Neuronal stem cell (in vitro differentiated cells): ENCODE results near the gene NAA38.

ENCODE experiments used
- DNase-seq: peaks from one replicate; pipeline ENCODE4 v3.0.0-alpha.2; 2013; ENCODE audit warnings: low spot score
- H2AFZ ChIP-seq: one replicate; pipeline ENCODE4 v1.6.1; 2013; ENCODE audit warnings: mild to moderate bottlenecking, low read length, inconsistent platforms
- H2AK5ac ChIP-seq: 2 replicates; pipeline ENCODE4 v1.6.1; 2013; ENCODE audit warnings: low read depth, mild to moderate bottlenecking, inconsistent platforms, low read length, moderate library complexity, mixed read lengths
- H2BK120ac ChIP-seq: 2 replicates; pipeline ENCODE4 v1.6.1; 2013; ENCODE audit warnings: low read depth, mild to moderate bottlenecking, inconsistent platforms, low read length, moderate library complexity, mixed read lengths
- H2BK12ac ChIP-seq: one replicate; pipeline ENCODE4 v1.6.1; 2013; ENCODE audit warnings: low read length, inconsistent platforms
- H2BK15ac ChIP-seq: 2 replicates; pipeline ENCODE4 v1.6.1; 2013; ENCODE audit warnings: mild to moderate bottlenecking, low read length, inconsistent platforms, mixed read lengths
- H2BK5ac ChIP-seq: one replicate; pipeline ENCODE4 v1.6.1; 2013; ENCODE audit warnings: inconsistent platforms, mild to moderate bottlenecking, low read length, moderate library complexity
- H3K14ac ChIP-seq: one replicate; pipeline ENCODE4 v1.6.1; 2013; ENCODE audit warnings: low read length, inconsistent platforms
- H3K18ac ChIP-seq: 2 replicates; pipeline ENCODE4 v1.6.1; 2013; ENCODE audit warnings: low read length, inconsistent platforms
- H3K23ac ChIP-seq: 2 replicates; pipeline ENCODE4 v1.6.1; 2013; ENCODE audit warnings: low read depth, mild to moderate bottlenecking, mixed read lengths, low read length, inconsistent platforms; ENCODE audit not compliant: poor library complexity
- H3K27ac ChIP-seq: replicated peaks from 3 replicates; pipeline ENCODE4 v1.5.1; 2013; ENCODE audit warnings: low read length, inconsistent platforms
- H3K27me3 ChIP-seq, 3 experiments: 2 replicates each; pipeline ENCODE4 v1.6.1; 2013; ENCODE audit warnings: low read length in 3 of 3, mild to moderate bottlenecking in 2 of 3, inconsistent platforms in 1 of 3, low read depth in 1 of 3, mixed read lengths in 1 of 3, moderate library complexity in 1 of 3; ENCODE audit not compliant: control insufficient read depth in 3 of 3, insufficient read depth in 3 of 3
- H3K36me3 ChIP-seq, 2 donors: replicated peaks in 1 of 2; 2 replicates each; pipeline ENCODE4 v1.6.1; 2013; ENCODE audit warnings: low read length in 2 of 2; ENCODE audit not compliant: control insufficient read depth in 2 of 2, insufficient read depth in 2 of 2
- H3K4ac ChIP-seq: 2 replicates; pipeline ENCODE4 v1.6.1; 2013; ENCODE audit warnings: inconsistent platforms, mild to moderate bottlenecking, low read length, moderate library complexity
- H3K4me1 ChIP-seq, 2 donors: 1 replicate in 1 of 2; 2 replicates in 1 of 2; pipeline ENCODE4 v1.6.1; 2013; ENCODE audit warnings: low read length in 2 of 2, low read depth in 1 of 2; ENCODE audit not compliant: control insufficient read depth in 2 of 2, insufficient read depth in 1 of 2
- H3K4me2 ChIP-seq: one replicate; pipeline ENCODE4 v1.6.1; 2013; ENCODE audit warnings: mild to moderate bottlenecking, low read length, inconsistent platforms; ENCODE audit not compliant: insufficient read depth, poor library complexity, severe bottlenecking
- H3K4me3 ChIP-seq, 2 donors: 2 replicates each; pipeline ENCODE4 v1.5.1; 2013; ENCODE audit warnings: low read length in 2 of 2, mild to moderate bottlenecking in 2 of 2, inconsistent platforms in 1 of 2, moderate library complexity in 1 of 2
- H3K79me1 ChIP-seq: one replicate; pipeline ENCODE4 v1.6.1; 2013; ENCODE audit warnings: low read depth, mild to moderate bottlenecking, inconsistent platforms, low read length, moderate library complexity
- H3K9ac ChIP-seq: one replicate; pipeline ENCODE4 v1.6.1; 2013; ENCODE audit warnings: mild to moderate bottlenecking, low read depth, low read length, inconsistent platforms; ENCODE audit not compliant: poor library complexity
- H3K9me3 ChIP-seq, 2 donors: replicated peaks in 1 of 2; 2 replicates each; pipeline versions ENCODE3 to v1.6.1; 2013; ENCODE audit warnings: low read length in 2 of 2, mild to moderate bottlenecking in 2 of 2, inconsistent platforms in 1 of 2, low read depth in 1 of 2, mixed read lengths in 1 of 2, moderate library complexity in 1 of 2; ENCODE audit not compliant: control insufficient read depth in 2 of 2, insufficient read depth in 1 of 2
- H4K8ac ChIP-seq: one replicate; pipeline ENCODE4 v1.6.1; 2013; ENCODE audit warnings: low read depth, mild to moderate bottlenecking, inconsistent platforms, low read length, moderate library complexity
- H4K91ac ChIP-seq: one replicate; pipeline ENCODE4 v1.6.1; 2013; ENCODE audit warnings: low read length, low read depth, mild to moderate bottlenecking, inconsistent platforms; ENCODE audit not compliant: poor library complexity
- WGBS, 2 donors: extraction: QIAGEN DNeasy Blood & Tissue Kit; methylation state at CpG; one replicate each; pipeline ENCODE4 v1.1.7; 2013; ENCODE audit warnings: missing lambda C conversion rate in 2 of 2, mixed read lengths in 1 of 2; ENCODE audit not compliant: insufficient read length in 2 of 2, insufficient replicate concordance in 1 of 2; ENCODE audit errors: extremely low coverage in 2 of 2; 5-methylcytosine and 5-hydroxymethylcytosine counted together

Gene NAA38

GRCh38 chr17:7884581-7885366 is 27.4 kb upstream of the NAA38 start:
- H3K9me3 ChIP-seq = no peaks in the 10 kb centered on the region
- DNase-seq = no peak
- peaks cover 28 to 31% of the 10 kb centered on the region in 2 donors for H3K4me1 ChIP-seq
- H2BK5ac ChIP-seq = no peak overlapping the region
- H3K14ac ChIP-seq = no peak overlapping the region
- H3K4me3 ChIP-seq = peak overlapping the region; percentile 67 to 90
- H3K4ac ChIP-seq = no peak overlapping the region
- H3K23ac ChIP-seq = no peak overlapping the region
- no peaks in the 10 kb centered on the region for H3K79me1 ChIP-seq
- H4K8ac ChIP-seq = no peak overlapping the region
- H2AK5ac ChIP-seq = no peak overlapping the region
- peaks cover 0 to 3% (median 0%) of the 10 kb centered on the region in 3 experiments for H3K27me3 ChIP-seq
- peak overlapping the region; percentile 42 for H2BK15ac ChIP-seq
- H4K91ac ChIP-seq = no peak overlapping the region
- peaks cover 5 to 38% of the 10 kb centered on the region in 2 donors for H3K36me3 ChIP-seq
- peak overlapping the region; percentile 84 for H2AFZ ChIP-seq
- no peak overlapping the region for H2BK120ac ChIP-seq
- H3K18ac ChIP-seq = peak overlapping the region; percentile 99
- H3K9ac ChIP-seq = peak overlapping the region; percentile 46
- H3K4me2 ChIP-seq = peak overlapping the region; percentile 100
- WGBS, 2 donors = no CpG with 5 or more reads among the region's 100 CpGs
- no peak overlapping the region for H3K27ac ChIP-seq
- H2BK12ac ChIP-seq = no peak overlapping the region

GRCh38 chr17:7883781-7884386 is 26.5 kb upstream of the NAA38 start:
- Histone ChIP-seq H3K4me3 (peak overlapping the region in 1 of 2 donors; percentile 28), H3K14ac (no peak overlapping the region), H2BK5ac (no peak overlapping the region), H2AFZ (peak overlapping the region; percentile 65), H3K36me3 (peaks cover 6 to 44% of the 10 kb centered on the region in 2 donors), H3K27me3 (peaks cover 0 to 3% (median 0%) of the 10 kb centered on the region in 3 experiments), H4K91ac (no peak overlapping the region), H3K4me2 (no peak overlapping the region), H3K4me1 (peaks cover 22 to 23% of the 10 kb centered on the region in 2 donors), H3K9ac (no peak overlapping the region), H3K27ac (no peak overlapping the region), H3K4ac (no peak overlapping the region), H3K9me3 (no peaks in the 10 kb centered on the region), H2BK12ac (no peak overlapping the region), H3K18ac (no peak overlapping the region), H3K23ac (no peak overlapping the region), H4K8ac (no peak overlapping the region), H2AK5ac (no peak overlapping the region), H3K79me1 (no peaks in the 10 kb centered on the region), H2BK120ac (no peak overlapping the region), H2BK15ac (no peak overlapping the region)
- WGBS, 2 donors = no CpG with 5 or more reads among the region's 3 CpGs
- DNase-seq = no peak

- no peak overlapping the region for H4K91ac ChIP-seq
- peaks cover 6 to 57% of the 10 kb centered on the region in 2 donors for H3K36me3 ChIP-seq
- no peak overlapping the region for H3K18ac ChIP-seq
- no peak overlapping the region for H4K8ac ChIP-seq
- no peak overlapping the region for H2AFZ ChIP-seq
- no peak overlapping the region for H2BK12ac ChIP-seq
- H2BK15ac ChIP-seq = no peak overlapping the region
- no peak overlapping the region for H2AK5ac ChIP-seq
- no peak overlapping the region for H3K9ac ChIP-seq
- no peak overlapping the region for H3K14ac ChIP-seq
- peaks cover 0 to 3% (median 0%) of the 10 kb centered on the region in 3 experiments for H3K27me3 ChIP-seq
- H2BK120ac ChIP-seq = no peak overlapping the region
- no peak overlapping the region for H3K27ac ChIP-seq
- no peak overlapping the region for H2BK5ac ChIP-seq
- H3K4me3 ChIP-seq = no peak overlapping the region
- no peaks in the 10 kb centered on the region for H3K79me1 ChIP-seq
- no peak overlapping the region for H3K4ac ChIP-seq
- peaks cover 11 to 12% of the 10 kb centered on the region in 2 donors for H3K4me1 ChIP-seq
- WGBS, 2 donors = no CpG with 5 or more reads among the region's 3 CpGs
- DNase-seq = no peak
- no peak overlapping the region for H3K23ac ChIP-seq
- no peaks in the 10 kb centered on the region for H3K9me3 ChIP-seq
- no peak overlapping the region for H3K4me2 ChIP-seq
These were observed 25.3 kb upstream of the NAA38 start for GRCh38 chr17:7882629-7883028.

- Histone ChIP-seq H3K23ac (no peak overlapping the region), H4K8ac (no peak overlapping the region), H2BK15ac (no peak overlapping the region), H3K4ac (no peak overlapping the region), H3K9me3 (no peaks in the 10 kb centered on the region), H2BK120ac (no peak overlapping the region), H3K9ac (no peak overlapping the region), H3K36me3 (peaks cover 6 to 61% of the 10 kb centered on the region in 2 donors), H3K79me1 (no peaks in the 10 kb centered on the region), H3K27me3 (peaks cover 0 to 3% (median 0%) of the 10 kb centered on the region in 3 experiments), H3K4me1 (peaks cover 9 to 12% of the 10 kb centered on the region in 2 donors), H3K4me3 (peak overlapping the region in 1 of 2 donors; percentile 63), H4K91ac (no peak overlapping the region), H2AK5ac (no peak overlapping the region), H3K27ac (no peak overlapping the region), H3K14ac (no peak overlapping the region), H2BK5ac (no peak overlapping the region), H2AFZ (no peak overlapping the region), H3K18ac (no peak overlapping the region), H3K4me2 (no peak overlapping the region), H2BK12ac (no peak overlapping the region)
- DNase-seq = no peak
- WGBS, 2 donors = no CpG with 5 or more reads among the region's 7 CpGs
These were observed 24.7 kb upstream of the NAA38 start for GRCh38 chr17:7882068-7882467.
